BJ (cell line): ENCODE data around the gene SERPINE1. TPM values are rescaled to one million over a fixed set of nuclear protein-coding genes. Genes with fewer than 3 reads are reported as not detected.

Experiments
- CTCF ChIA-PET: fragments of 350-600 bp; formaldehyde crosslinking; extraction: SDS; loops from one replicate; lab custom pipeline; 2021; ENCODE audit warnings: antibody characterized with exemption, inconsistent platforms; lab: Yijun Ruan, JAX
- POLR2A ChIA-PET: fragments of 300-600 bp; sonication (Branson Sonifier 250); formaldehyde crosslinking; extraction: SDS; loops from one replicate; lab custom pipeline; 2021; ENCODE audit warnings: antibody characterized with exemption; lab: Charles Lee
- DNase-seq: peaks from one replicate; pipeline ENCODE4 v3.0.0-alpha.2; 2011; ENCODE audit warnings: low read depth
- H3K27me3 ChIP-seq: 2 replicates; pipeline ENCODE4 v1.6.0; 2011; ENCODE audit warnings: low read length; ENCODE audit not compliant: control insufficient read depth, insufficient read depth
- H3K36me3 ChIP-seq: 2 replicates; pipeline ENCODE4 v1.5.1; 2011; ENCODE audit warnings: low read length; ENCODE audit not compliant: control insufficient read depth, insufficient read depth
- H3K4me3 ChIP-seq: 2 replicates; pipeline ENCODE4 v1.5.1; 2011; ENCODE audit warnings: low read depth, mild to moderate bottlenecking, control low read depth, low read length
- CTCF ChIP-seq: IDR thresholded peaks from 2 replicates; pipeline ENCODE4 v1.5.1; 2011; ENCODE audit warnings: low read depth, mild to moderate bottlenecking, control low read depth, inconsistent platforms, low read length, moderate library complexity; ENCODE audit not compliant: insufficient read depth
- polyA plus RNA-seq: library from polyadenylated mRNA; depleted of rRNA; stranded (reverse); fragments of >200 nt; gene quantifications from 2 replicates; pipeline ENCODE4 v1.2.3, GENCODE V29; 2011

SERPINE1 gene
- polyA plus RNA-seq, 1 experiment, result 1,433 TPM

GRCh38 chr7:101166648-101166908 lies 39.7 kb downstream of the SERPINE1 start:
- Histone ChIP-seq H3K36me3 (no peaks in the 10 kb centered on the region), H3K27me3 (peaks cover 33% of the 10 kb centered on the region), H3K4me3 (no peak overlapping the region)
- no peak for DNase-seq
- ChIA-PET POLR2A (no interaction called here), CTCF (interaction anchor here (0.6 kb wide), 1 partner anchor 23 kb away, joined by 4 read pairs; no protein-coding TSS in a partner anchor)
- TF ChIP-seq CTCF, result no peak

GRCh38 chr7:101166909-101167644 lies 40.2 kb downstream of the SERPINE1 start:
- no peak for TF ChIP-seq CTCF
- POLR2A ChIA-PET, result no interaction called here
- Histone ChIP-seq H3K27me3 (peaks cover 37% of the 10 kb centered on the region), H3K4me3 (no peak overlapping the region), H3K36me3 (no peaks in the 10 kb centered on the region)
- no peak for DNase-seq
- CTCF ChIA-PET, result interaction anchor here (0.6 kb wide), 1 partner anchor 23 kb away, joined by 4 read pairs; no protein-coding TSS in a partner anchor

GRCh38 chr7:101167645-101168411 lies 40.9 kb downstream of the SERPINE1 start:
- CTCF ChIA-PET, result interaction anchor here (0.9 to 1.8 kb wide), 3 partner anchors 24 to 51 kb away, joined by 3 to 8 read pairs (median 3); no protein-coding TSS in a partner anchor
- Histone ChIP-seq H3K36me3 (no peaks in the 10 kb centered on the region), H3K27me3 (peaks cover 44% of the 10 kb centered on the region), H3K4me3 (no peak overlapping the region)
- no peak for DNase-seq
- POLR2A ChIA-PET, result no interaction called here
- no peak for TF ChIP-seq CTCF

GRCh38 chr7:101168412-101169049 lies 41.6 kb downstream of the SERPINE1 start:
- no peak for TF ChIP-seq CTCF
- Histone ChIP-seq H3K27me3 (peaks cover 46% of the 10 kb centered on the region), H3K4me3 (no peak overlapping the region), H3K36me3 (no peaks in the 10 kb centered on the region)
- POLR2A ChIA-PET, result no interaction called here
- DNase-seq, result no peak
- CTCF ChIA-PET, result interaction anchor here (0.9 to 1.8 kb wide), 3 partner anchors 24 to 50 kb away, joined by 3 to 8 read pairs (median 3); no protein-coding TSS in a partner anchor
